HEK293 (cell line): ENCODE measurements around the gene TM6SF1.

Experiments used
- CTCF ChIA-PET: fragments of 350-600 bp; formaldehyde crosslinking; extraction: SDS; loops from one replicate; lab custom pipeline; 2021; ENCODE audit warnings: antibody characterized with exemption; lab: Yijun Ruan, JAX
- POLR2A ChIA-PET: fragments of 300-600 bp; formaldehyde crosslinking; extraction: SDS; loops from one replicate; lab custom pipeline; 2020; ENCODE audit warnings: antibody characterized with exemption, inconsistent platforms; lab: Yijun Ruan, JAX
- H3K27ac ChIP-seq: fragments of 200-500 bp; sonication (Bioruptor generic); 2 replicates; pipeline ENCODE4 v1.5.1; 2014; ENCODE audit warnings: low read depth, low read length, control low read depth, inconsistent platforms; ENCODE audit errors: extremely low read depth
- H3K36me3 ChIP-seq, 2 experiments: fragments of 200-500 bp in 1 of 2; sonication (Bioruptor generic) in 1 of 2; 1 replicate in 1 of 2; 2 replicates in 1 of 2; pipeline ENCODE4 v1.5.1; 2014 to 2017; ENCODE audit warnings: inconsistent platforms in 2 of 2, low read length in 2 of 2; ENCODE audit not compliant: control insufficient read depth in 2 of 2, insufficient read depth in 1 of 2
- H3K4me1 ChIP-seq: fragments of 200-500 bp; sonication (Bioruptor generic); 2 replicates; pipeline ENCODE4 v1.5.1; 2014; ENCODE audit warnings: mild to moderate bottlenecking, low read length, inconsistent platforms; ENCODE audit not compliant: control insufficient read depth, insufficient read depth
- H3K4me3 ChIP-seq: 2 replicates; pipeline ENCODE4 v1.5.1; 2011; ENCODE audit warnings: low read depth, mild to moderate bottlenecking, control low read depth, low read length, moderate library complexity
- H3K9me3 ChIP-seq: fragments of 200-500 bp; sonication (Bioruptor generic); 2 replicates; pipeline ENCODE4 v1.5.1; 2014; ENCODE audit warnings: low read depth, low read length, inconsistent platforms; ENCODE audit not compliant: control insufficient read depth, insufficient read depth
- FEZF1 ChIP-seq: fragments of 450-650 bp; formaldehyde crosslinking; IDR thresholded peaks from 2 replicates; pipeline ENCODE4 v1.5.1; 2016; ENCODE audit warnings: missing biosample characterization, missing genetic modification characterization
- GLI4 ChIP-seq: fragments of 450-650 bp; formaldehyde crosslinking; IDR thresholded peaks from 2 replicates; pipeline ENCODE4 v1.5.1; 2016; ENCODE audit warnings: missing biosample characterization, missing genetic modification characterization
- KLF1 ChIP-seq: fragments of 450-650 bp; formaldehyde crosslinking; IDR thresholded peaks from 2 replicates; pipeline ENCODE4 v1.5.1; 2016; ENCODE audit warnings: missing biosample characterization, missing genetic modification characterization
- TCF7L2 ChIP-seq: IDR thresholded peaks from 2 replicates; pipeline ENCODE4 v1.6.1; 2011; ENCODE audit warnings: low read depth, mild to moderate bottlenecking, inconsistent platforms, low read length, moderate library complexity, borderline replicate concordance
- ZBTB17 ChIP-seq: fragments of 450-650 bp; formaldehyde crosslinking; IDR thresholded peaks from 2 replicates; pipeline ENCODE4 v1.5.1; 2016; ENCODE audit warnings: missing biosample characterization, missing genetic modification characterization
- ZBTB48 ChIP-seq: fragments of 450-650 bp; formaldehyde crosslinking; IDR thresholded peaks from 2 replicates; pipeline ENCODE4 v1.5.1; 2016; ENCODE audit warnings: missing biosample characterization, missing genetic modification characterization
- ZFP69B ChIP-seq: fragments of 450-650 bp; formaldehyde crosslinking; IDR thresholded peaks from 2 replicates; pipeline ENCODE4 v1.5.1; 2016; ENCODE audit warnings: missing biosample characterization, missing genetic modification characterization
- ZNF114 ChIP-seq: fragments of 450-650 bp; formaldehyde crosslinking; IDR thresholded peaks from 2 replicates; pipeline ENCODE4 v1.5.0; 2017; ENCODE audit warnings: missing biosample characterization, missing genetic modification characterization
- ZNF133 ChIP-seq: fragments of 450-650 bp; formaldehyde crosslinking; IDR thresholded peaks from 2 replicates; pipeline ENCODE4 v1.5.1; 2016; ENCODE audit warnings: missing biosample characterization, missing genetic modification characterization
- ZNF169 ChIP-seq: fragments of 450-650 bp; formaldehyde crosslinking; IDR thresholded peaks from 2 replicates; pipeline ENCODE4 v1.5.1; 2016; ENCODE audit warnings: missing biosample characterization, missing genetic modification characterization
- ZNF19 ChIP-seq: fragments of 450-650 bp; formaldehyde crosslinking; IDR thresholded peaks from 2 replicates; pipeline ENCODE4; 2016; ENCODE audit warnings: missing biosample characterization, missing genetic modification characterization, low read depth
- ZNF239 ChIP-seq: fragments of 450-650 bp; formaldehyde crosslinking; IDR thresholded peaks from 2 replicates; pipeline ENCODE4 v1.5.1; 2016; ENCODE audit warnings: missing biosample characterization, missing genetic modification characterization
- ZNF311 ChIP-seq: fragments of 450-650 bp; formaldehyde crosslinking; IDR thresholded peaks from 2 replicates; pipeline ENCODE4 v1.5.1; 2017; ENCODE audit warnings: missing biosample characterization, missing genetic modification characterization, borderline replicate concordance
- ZNF37A ChIP-seq: fragments of 450-650 bp; IDR thresholded peaks from 2 replicates; pipeline ENCODE4 v1.5.1; 2018; ENCODE audit warnings: missing biosample characterization, missing genetic modification characterization
- ZNF510 ChIP-seq: fragments of 450-650 bp; formaldehyde crosslinking; IDR thresholded peaks from 2 replicates; pipeline ENCODE4 v1.5.1; 2018; ENCODE audit warnings: mild to moderate bottlenecking, missing genetic modification characterization, missing biosample characterization; ENCODE audit not compliant: insufficient replicate concordance
- ZNF529 ChIP-seq: fragments of 450-650 bp; formaldehyde crosslinking; IDR thresholded peaks from 2 replicates; pipeline ENCODE4 v1.5.1; 2017; ENCODE audit warnings: missing genetic modification characterization, missing biosample characterization; ENCODE audit not compliant: insufficient replicate concordance
- ZNF549 ChIP-seq: fragments of 450-650 bp; IDR thresholded peaks from 2 replicates; pipeline ENCODE4 v1.5.1; 2018; ENCODE audit warnings: missing biosample characterization, missing genetic modification characterization, mild to moderate bottlenecking, inconsistent platforms, moderate library complexity
- ZNF585B ChIP-seq: fragments of 450-650 bp; formaldehyde crosslinking; IDR thresholded peaks from 2 replicates; pipeline ENCODE4 v1.5.1; 2016; ENCODE audit warnings: missing biosample characterization, missing genetic modification characterization
- ZNF654 ChIP-seq: fragments of 450-650 bp; formaldehyde crosslinking; IDR thresholded peaks from 2 replicates; pipeline ENCODE4 v1.5.1; 2016; ENCODE audit warnings: low read depth, missing biosample characterization, missing genetic modification characterization
- ZNF701 ChIP-seq: fragments of 450-650 bp; formaldehyde crosslinking; IDR thresholded peaks from 2 replicates; pipeline ENCODE4 v1.5.1; 2016; ENCODE audit warnings: missing biosample characterization, missing genetic modification characterization
- ZNF768 ChIP-seq: fragments of 450-650 bp; formaldehyde crosslinking; IDR thresholded peaks from 2 replicates; pipeline ENCODE4 v1.5.1; 2018; ENCODE audit warnings: missing biosample characterization, mild to moderate bottlenecking, missing genetic modification characterization
- TF ChIP-seq, protein P1 (sequence below): fragments of 450-650 bp; formaldehyde crosslinking; IDR thresholded peaks from 2 replicates; pipeline ENCODE4 v1.5.1; 2016; ENCODE audit warnings: missing biosample characterization, missing genetic modification characterization
- TF ChIP-seq, protein P2 (sequence below): fragments of 450-650 bp; formaldehyde crosslinking; IDR thresholded peaks from 2 replicates; pipeline ENCODE4 v1.5.1; 2016; ENCODE audit warnings: missing biosample characterization, missing genetic modification characterization
- TF ChIP-seq, protein P3 (sequence below): fragments of 450-650 bp; formaldehyde crosslinking; IDR thresholded peaks from 2 replicates; pipeline ENCODE4 v1.5.1; 2016; ENCODE audit warnings: missing biosample characterization, missing genetic modification characterization

The TM6SF1 gene

DNA sequence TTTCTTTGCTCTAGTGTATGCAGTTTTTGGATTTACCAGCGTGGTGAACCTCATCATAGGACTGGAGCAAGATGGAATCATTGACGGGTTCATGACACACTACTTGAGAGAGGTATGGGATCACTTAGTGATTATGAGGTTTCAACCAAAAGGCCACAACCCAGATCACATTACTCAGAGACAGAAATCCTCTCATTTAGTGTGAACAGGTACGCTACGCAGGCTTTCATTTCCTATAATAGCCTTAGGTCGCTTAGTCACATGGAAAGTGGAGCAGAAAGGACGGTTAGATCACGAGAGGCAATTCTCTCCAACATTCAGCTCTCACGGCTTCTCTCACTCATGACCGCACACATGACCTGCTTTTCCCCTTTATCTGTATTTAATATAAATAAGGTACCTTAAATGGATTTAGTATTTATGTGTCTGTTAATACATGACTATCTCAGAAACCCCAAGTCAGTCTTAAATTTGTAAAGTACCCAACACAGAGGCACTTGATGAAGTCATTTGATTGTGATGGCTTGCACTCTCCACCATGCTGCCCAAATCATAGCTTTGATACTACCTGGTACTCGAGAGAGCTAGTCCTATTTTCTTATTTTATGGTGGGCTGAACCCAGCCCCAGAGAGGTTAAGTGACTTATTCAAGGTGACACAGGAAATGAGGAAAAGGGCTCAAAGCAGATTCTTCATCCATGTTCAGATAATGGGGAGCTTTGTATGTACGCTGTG lies 8.6 kb downstream of the TM6SF1 start:
- POLR2A ChIA-PET: no interaction called here
- no peaks in the 10 kb centered on the region for H3K9me3 ChIP-seq
- no peaks in the 10 kb centered on the region for H3K4me1 ChIP-seq
- TF ChIP-seq ZFP69B (tag by site-specific recombination) (no peak), ZNF549 (tag by site-specific recombination) (peak; percentile 82)
- TF ChIP-seq, all 188 proteins: peak for 1
- CTCF ChIA-PET: no interaction called here
- Histone ChIP-seq H3K27ac (no peak overlapping the region), H3K4me3 (no peak overlapping the region), H3K36me3 (peaks cover 0 to 4% of the 10 kb centered on the region in 2 experiments; a peak in 2 of 3 replicates)

DNA sequence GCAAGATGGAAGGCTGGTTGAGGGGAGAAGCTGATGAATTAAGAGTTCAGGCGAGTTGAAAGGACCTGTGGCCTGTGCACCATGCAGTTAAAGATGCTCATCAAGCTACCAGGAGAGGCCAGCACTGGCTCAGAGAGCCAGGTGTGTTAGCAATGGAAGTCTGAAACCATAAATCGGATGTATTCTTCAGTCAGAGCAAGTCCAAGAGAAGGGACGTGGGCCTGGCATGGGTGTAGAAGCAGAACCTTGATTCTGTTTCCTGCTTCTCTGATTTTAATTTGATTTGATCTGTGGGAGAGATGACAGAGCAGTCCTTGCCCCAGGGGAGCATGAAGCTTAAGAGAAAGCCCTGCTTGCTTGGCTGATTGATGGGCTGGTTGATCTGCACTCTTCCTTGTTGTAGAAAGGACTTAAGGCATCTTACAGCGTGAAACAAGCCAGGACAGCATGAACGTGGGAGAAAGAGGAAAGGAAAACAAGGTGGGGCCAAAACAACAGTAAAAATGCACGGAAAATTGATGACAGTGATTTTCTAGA lies 10.9 kb downstream of the TM6SF1 start:
- Histone ChIP-seq H3K9me3 (no peaks in the 10 kb centered on the region), H3K36me3 (peaks cover 0 to 4% of the 10 kb centered on the region in 2 experiments; a peak in 2 of 3 replicates), H3K4me3 (no peak overlapping the region), H3K4me1 (no peaks in the 10 kb centered on the region), H3K27ac (no peak overlapping the region)
- POLR2A ChIA-PET: no interaction called here
- CTCF ChIA-PET: interaction anchor here (0.5 kb wide), 1 partner anchor 124 kb away, joined by 4 read pairs; no protein-coding TSS in a partner anchor
- TF ChIP-seq ZBTB17 (tag by site-specific recombination) (peak; percentile 52), ZBTB48 (tag by site-specific recombination) (no peak)

DNA sequence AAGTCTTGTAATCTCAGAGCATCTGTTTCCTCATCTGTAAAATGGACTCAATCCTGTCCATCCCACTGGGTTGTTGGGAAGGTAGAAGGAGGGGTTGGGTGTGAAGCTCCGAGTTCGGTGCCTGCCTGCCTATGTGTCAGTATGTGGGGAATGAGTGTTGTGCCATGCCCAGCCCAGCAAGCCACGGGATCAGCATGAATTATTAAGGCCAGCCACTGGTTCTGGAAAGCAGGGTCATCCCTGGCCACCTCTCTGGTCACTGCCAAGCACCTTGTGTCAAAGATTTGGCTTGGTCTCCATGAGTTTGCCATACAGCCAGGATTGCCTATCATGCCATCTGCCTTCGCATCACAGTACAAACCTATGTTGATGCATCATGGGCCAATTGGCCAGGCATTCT lies 11.5 kb downstream of the TM6SF1 start:
- no peaks in the 10 kb centered on the region for H3K9me3 ChIP-seq
- ChIA-PET CTCF (no interaction called here), POLR2A (no interaction called here)
- no peak overlapping the region for H3K27ac ChIP-seq
- H3K4me1 ChIP-seq: no peaks in the 10 kb centered on the region
- TF ChIP-seq, protein P1, sequence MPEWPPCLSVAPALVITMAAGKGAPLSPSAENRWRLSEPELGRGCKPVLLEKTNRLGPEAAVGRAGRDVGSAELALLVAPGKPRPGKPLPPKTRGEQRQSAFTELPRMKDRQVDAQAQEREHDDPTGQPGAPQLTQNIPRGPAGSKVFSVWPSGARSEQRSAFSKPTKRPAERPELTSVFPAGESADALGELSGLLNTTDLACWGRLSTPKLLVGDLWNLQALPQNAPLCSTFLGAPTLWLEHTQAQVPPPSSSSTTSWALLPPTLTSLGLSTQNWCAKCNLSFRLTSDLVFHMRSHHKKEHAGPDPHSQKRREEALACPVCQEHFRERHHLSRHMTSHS (tag by site-specific recombination): no peak
- TF ChIP-seq ZNF585B (no peak), ZNF37A (tag by site-specific recombination) (no peak), ZNF311 (no peak), KLF1 (tag by site-specific recombination) (no peak), ZNF654 (tag by site-specific recombination) (no peak), TCF7L2 (no peak), ZNF239 (tag by site-specific recombination) (no peak), ZNF510 (tag by site-specific recombination) (no peak), FEZF1 (tag by site-specific recombination) (no peak), ZNF169 (tag by site-specific recombination) (no peak), ZNF701 (no peak)
- TF ChIP-seq, all 188 proteins: peak for 0
- H3K4me3 ChIP-seq: no peak overlapping the region
- peaks cover 0 to 4% of the 10 kb centered on the region in 2 experiments; a peak in 2 of 3 replicates for H3K36me3 ChIP-seq

DNA sequence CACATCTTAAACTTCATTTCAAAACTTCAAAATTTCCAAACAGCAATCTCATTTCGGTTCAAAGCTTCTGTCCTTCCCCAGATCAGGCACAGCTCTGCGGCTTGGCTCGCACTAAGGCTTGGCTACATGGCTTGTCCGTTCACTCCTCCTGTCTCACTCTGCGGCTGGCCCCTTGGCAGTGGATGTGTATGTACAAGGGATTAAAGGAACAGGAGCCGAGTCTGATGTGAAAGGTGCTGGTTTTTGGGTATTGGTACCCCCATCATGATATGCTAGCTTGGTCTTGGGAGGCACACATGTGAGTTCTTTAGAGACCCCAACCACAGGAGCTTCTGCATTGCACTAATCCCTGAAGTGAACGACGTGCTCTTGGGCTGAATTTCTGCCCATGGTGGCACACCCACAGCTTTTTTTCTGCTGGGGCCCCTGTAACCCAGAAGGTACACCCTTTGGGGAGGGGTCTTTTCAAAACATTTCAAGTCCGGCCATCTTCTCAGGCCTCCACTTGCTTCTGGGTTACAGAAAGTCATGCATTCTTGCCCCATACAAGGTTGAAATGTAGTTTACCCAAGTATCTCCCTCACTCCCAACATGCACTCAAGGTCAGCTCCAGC lies 12.6 kb downstream of the TM6SF1 start:
- ChIA-PET CTCF (interaction anchor here (0.7 kb wide), 1 partner anchor 107 kb away, joined by 9 read pairs; no protein-coding TSS in a partner anchor), POLR2A (interaction anchor here (0.9 kb wide), 1 partner anchor 7 kb away, joined by 3 read pairs; no protein-coding TSS in a partner anchor)
- Histone ChIP-seq H3K4me1 (no peaks in the 10 kb centered on the region), H3K36me3 (no peaks in the 10 kb centered on the region; a peak in 1 of 3 replicates), H3K9me3 (no peaks in the 10 kb centered on the region), H3K27ac (no peak overlapping the region), H3K4me3 (no peak overlapping the region)
- TF ChIP-seq ZNF529 (tag by site-specific recombination) (no peak), ZNF133 (no peak), ZNF19 (tag by site-specific recombination) (no peak), ZNF114 (no peak), GLI4 (tag by site-specific recombination) (no peak), ZNF768 (tag by site-specific recombination) (no peak)
- TF ChIP-seq, protein P2, sequence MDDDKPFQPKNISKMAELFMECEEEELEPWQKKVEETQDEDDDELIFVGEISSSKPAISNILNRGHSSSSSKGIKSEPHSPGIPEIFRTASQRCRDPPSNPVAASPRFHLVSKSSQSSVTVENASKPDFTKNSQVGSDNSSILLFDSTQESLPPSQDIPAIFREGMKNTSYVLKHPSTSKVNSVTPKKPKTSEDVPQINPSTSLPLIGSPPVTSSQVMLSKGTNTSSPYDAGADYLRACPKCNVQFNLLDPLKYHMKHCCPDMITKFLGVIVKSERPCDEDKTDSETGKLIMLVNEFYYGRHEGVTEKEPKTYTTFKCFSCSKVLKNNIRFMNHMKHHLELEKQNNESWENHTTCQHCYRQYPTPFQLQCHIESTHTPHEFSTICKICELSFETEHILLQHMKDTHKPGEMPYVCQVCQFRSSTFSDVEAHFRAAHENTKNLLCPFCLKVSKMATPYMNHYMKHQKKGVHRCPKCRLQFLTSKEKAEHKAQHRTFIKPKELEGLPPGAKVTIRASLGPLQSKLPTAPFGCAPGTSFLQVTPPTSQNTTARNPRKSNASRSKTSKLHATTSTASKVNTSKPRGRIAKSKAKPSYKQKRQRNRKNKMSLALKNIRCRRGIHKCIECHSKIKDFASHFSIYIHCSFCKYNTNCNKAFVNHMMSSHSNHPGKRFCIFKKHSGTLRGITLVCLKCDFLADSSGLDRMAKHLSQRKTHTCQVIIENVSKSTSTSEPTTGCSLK: no peak
- TF ChIP-seq, protein P3, sequence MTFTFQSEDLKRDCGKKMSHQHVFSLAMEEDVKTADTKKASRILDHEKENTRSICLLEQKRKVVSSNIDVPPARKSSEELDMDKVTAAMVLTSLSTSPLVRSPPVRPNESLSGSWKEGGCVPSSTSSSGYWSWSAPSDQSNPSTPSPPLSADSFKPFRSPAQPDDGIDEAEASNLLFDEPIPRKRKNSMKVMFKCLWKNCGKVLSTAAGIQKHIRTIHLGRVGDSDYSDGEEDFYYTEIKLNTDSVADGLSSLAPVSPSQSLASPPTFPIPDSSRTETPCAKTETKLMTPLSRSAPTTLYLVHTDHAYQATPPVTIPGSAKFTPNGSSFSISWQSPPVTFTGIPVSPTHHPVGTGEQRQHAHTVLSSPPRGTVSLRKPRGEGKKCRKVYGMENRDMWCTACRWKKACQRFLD (tag by site-specific recombination): no peak
